Nephron progenitor cell (in vitro differentiated cells): Measurements from ENCODE around the gene JARID2.

Experiments used
- DNase-seq: peaks from one replicate; pipeline ENCODE4 v3.0.0; 2021
- H3K27ac Mint-ChIP-seq: 2 replicates; pipeline ENCODE4 v1.8.0; 2021; ENCODE audit warnings: mild to moderate bottlenecking, moderate library complexity, mixed read lengths
- H3K27me3 Mint-ChIP-seq: 2 replicates; pipeline ENCODE4 v1.8.0; 2021; ENCODE audit warnings: mild to moderate bottlenecking, low read depth, mixed read lengths; ENCODE audit not compliant: poor library complexity
- H3K36me3 Mint-ChIP-seq: 2 replicates; pipeline ENCODE4 v1.8.0; 2021; ENCODE audit warnings: low read depth, mixed read lengths
- H3K4me1 Mint-ChIP-seq: 2 replicates; pipeline ENCODE4 v1.8.0; 2021; ENCODE audit warnings: mixed read lengths
- H3K4me3 Mint-ChIP-seq: 2 replicates; pipeline ENCODE4 v1.8.0; 2021; ENCODE audit warnings: mild to moderate bottlenecking, moderate library complexity, mixed read lengths
- H3K9me3 Mint-ChIP-seq: 2 replicates; pipeline ENCODE4 v1.8.0; 2021; ENCODE audit warnings: mild to moderate bottlenecking, moderate library complexity, mixed read lengths
- CTCF ChIP-seq: fragments of 200-600 bp; sonication (generic); IDR thresholded peaks from 2 replicates; pipeline ENCODE4 v1.5.0; 2021; ENCODE audit warnings: antibody characterized with exemption

The JARID2 gene

GRCh38 chr6:15561447-15562199 is 315.8 kb downstream of the JARID2 start:
- no peak for DNase-seq
- no peak for TF ChIP-seq CTCF
- Mint-ChIP-seq H3K9me3 (peaks cover 6% of the 10 kb centered on the region), H3K4me3 (no peak overlapping the region), H3K27ac (no peak overlapping the region), H3K4me1 (peaks cover 25% of the 10 kb centered on the region), H3K27me3 (no peaks in the 10 kb centered on the region), H3K36me3 (peaks cover 6% of the 10 kb centered on the region)

- Mint-ChIP-seq H3K4me3 (no peak overlapping the region), H3K9me3 (peaks cover 10% of the 10 kb centered on the region)
These were observed 317.1 kb downstream of the JARID2 start for GRCh38 chr6:15562977-15563376.

GRCh38 chr6:15569035-15569995 is 323.4 kb downstream of the JARID2 start:
- H3K4me3 Mint-ChIP-seq = no peak overlapping the region
- peaks cover 23% of the 10 kb centered on the region for H3K36me3 Mint-ChIP-seq
- peaks cover 17% of the 10 kb centered on the region for H3K9me3 Mint-ChIP-seq
- no peaks in the 10 kb centered on the region for H3K27me3 Mint-ChIP-seq
- TF ChIP-seq CTCF = no peak
- peaks cover 36% of the 10 kb centered on the region for H3K4me1 Mint-ChIP-seq
- H3K27ac Mint-ChIP-seq = peak overlapping the region; percentile 95
- no peak for DNase-seq

More at GRCh38 chr6:15562977-15563376, 317.1 kb downstream of the JARID2 start:
- Mint-ChIP-seq H3K36me3 (peaks cover 10% of the 10 kb centered on the region), H3K27me3 (no peaks in the 10 kb centered on the region), H3K4me1 (peaks cover 22% of the 10 kb centered on the region), H3K27ac (peak overlapping the region; percentile 12)
- no peak for TF ChIP-seq CTCF
- no peak for DNase-seq

GRCh38 chr6:15570171-15570570 is 324.3 kb downstream of the JARID2 start:
- no peak overlapping the region for H3K27ac Mint-ChIP-seq
- H3K4me3 Mint-ChIP-seq = no peak overlapping the region
- peaks cover 23% of the 10 kb centered on the region for H3K36me3 Mint-ChIP-seq
- TF ChIP-seq CTCF = no peak
- peaks cover 40% of the 10 kb centered on the region for H3K4me1 Mint-ChIP-seq
- DNase-seq = no peak
- no peaks in the 10 kb centered on the region for H3K27me3 Mint-ChIP-seq
- peaks cover 17% of the 10 kb centered on the region for H3K9me3 Mint-ChIP-seq
